Parathyroid adenoma (tissue), 2 donors: Measurements from ENCODE around the gene ATP6V1F.

Experiments used
- H2AFZ ChIP-seq: fragments of 300-600 bp; sonication (generic); one replicate; pipeline ENCODE4 v1.7.0; 2017; ENCODE audit warnings: antibody characterized with exemption, mild to moderate bottlenecking
- H3K27ac ChIP-seq: fragments of 300-600 bp; sonication (generic); one replicate; pipeline ENCODE4 v1.7.0; 2017
- H3K27me3 ChIP-seq: fragments of 300-600 bp; sonication (generic); one replicate; pipeline ENCODE4 v1.7.0; 2017; ENCODE audit warnings: low read length; ENCODE audit not compliant: control insufficient read depth, insufficient read depth
- H3K36me3 ChIP-seq: fragments of 300-600 bp; sonication (generic); one replicate; pipeline ENCODE4 v1.7.0; 2017; ENCODE audit warnings: low read length; ENCODE audit not compliant: control insufficient read depth, insufficient read depth
- H3K4me1 ChIP-seq: fragments of 300-600 bp; sonication (generic); one replicate; pipeline ENCODE4 v1.7.0; 2017; ENCODE audit warnings: control low read depth
- H3K4me2 ChIP-seq: fragments of 300-600 bp; sonication (generic); one replicate; pipeline ENCODE4 v1.7.0; 2017; ENCODE audit warnings: low read length
- H3K4me3 ChIP-seq: fragments of 300-600 bp; sonication (generic); one replicate; pipeline ENCODE4 v1.7.0; 2017; ENCODE audit warnings: low read depth, low read length
- H3K79me2 ChIP-seq: fragments of 300-600 bp; sonication (generic); one replicate; pipeline ENCODE4 v1.7.0; 2017; ENCODE audit warnings: control low read depth
- H3K9ac ChIP-seq: fragments of 300-600 bp; sonication (generic); one replicate; pipeline ENCODE4 v1.7.0; 2017; ENCODE audit warnings: mild to moderate bottlenecking
- H3K9me3 ChIP-seq: fragments of 300-600 bp; sonication (generic); one replicate; pipeline ENCODE4 v1.7.0; 2017; ENCODE audit warnings: low read length; ENCODE audit not compliant: control insufficient read depth
- CTCF ChIP-seq: fragments of 300-600 bp; sonication (generic); IDR thresholded peaks from one replicate; pipeline ENCODE4 v1.7.0; 2017; ENCODE audit warnings: antibody characterized with exemption, mild to moderate bottlenecking
- donor health status: primary hyperparathyroidism.

Gene ATP6V1F

DNA sequence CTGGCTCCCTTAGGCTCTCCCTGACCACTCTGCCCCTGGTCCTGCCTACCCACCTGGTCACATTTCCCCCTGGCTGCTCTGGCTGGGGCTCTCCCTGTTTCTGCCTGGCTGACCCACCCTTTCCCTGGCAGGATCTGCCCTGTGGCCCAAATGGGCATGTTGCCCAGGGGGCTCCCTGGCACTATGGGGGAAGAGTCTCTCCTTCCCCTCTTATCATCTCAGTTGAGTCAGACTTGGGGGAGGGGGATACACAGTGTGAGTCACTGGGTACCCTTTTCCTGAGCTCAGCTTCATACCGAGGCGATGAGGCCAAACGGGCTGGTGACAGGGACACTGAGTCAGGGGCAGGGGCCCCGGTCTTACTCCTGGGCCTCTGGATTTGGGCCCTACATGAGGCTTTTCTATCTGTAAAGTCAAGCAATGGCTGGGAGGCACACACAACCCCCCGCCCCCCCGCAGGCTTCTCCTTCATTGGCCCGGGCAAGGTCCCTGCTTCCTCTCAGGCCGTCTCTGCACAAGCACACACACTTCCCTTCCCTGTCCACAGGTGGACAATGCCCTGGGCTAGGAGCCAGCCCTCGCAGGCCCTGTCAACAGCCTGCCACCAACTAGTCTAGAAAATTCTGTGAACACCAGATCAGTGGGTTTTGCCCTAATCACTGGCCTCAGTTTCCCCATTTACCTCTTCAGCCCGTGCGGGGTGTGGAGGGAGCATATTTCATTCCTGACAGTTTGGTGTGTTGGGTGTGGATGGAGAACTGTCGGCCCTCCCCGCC, 33.1 kb upstream of the ATP6V1F start:
- Histone ChIP-seq H3K36me3 (no peaks in the 10 kb centered on the region), H3K27me3 (no peaks in the 10 kb centered on the region), H3K79me2 (no peaks in the 10 kb centered on the region), H2AFZ (peak overlapping the region; percentile 28), H3K27ac (no peak overlapping the region), H3K9ac (no peak overlapping the region), H3K4me2 (peak overlapping the region; percentile 53), H3K4me1 (peaks cover 14% of the 10 kb centered on the region), H3K4me3 (no peak overlapping the region), H3K9me3 (no peaks in the 10 kb centered on the region)
- no peak for TF ChIP-seq CTCF

GRCh38 chr7:128830231-128831177, 32.2 kb upstream of the ATP6V1F start, which contains the start of gene FLNC:
Gene FLNC, plus strand, starts transcription at chr7:128830406. Its CDS starts 232 bp downstream, at chr7:128830638.
- Histone ChIP-seq H3K36me3 (no peaks in the 10 kb centered on the region), H3K4me3 (peak within 1 kb of the TSS; percentile 47), H3K27me3 (no peaks in the 10 kb centered on the region), H3K79me2 (no peaks in the 10 kb centered on the region), H3K9ac (no peak within 1 kb of the TSS), H2AFZ (peak within 1 kb of the TSS; percentile 87), H3K4me2 (peak within 1 kb of the TSS; percentile 80), H3K9me3 (no peaks in the 10 kb centered on the region), H3K27ac (no peak within 1 kb of the TSS), H3K4me1 (peaks cover 14% of the 10 kb centered on the region)
- TF ChIP-seq CTCF: no peak

DNA sequence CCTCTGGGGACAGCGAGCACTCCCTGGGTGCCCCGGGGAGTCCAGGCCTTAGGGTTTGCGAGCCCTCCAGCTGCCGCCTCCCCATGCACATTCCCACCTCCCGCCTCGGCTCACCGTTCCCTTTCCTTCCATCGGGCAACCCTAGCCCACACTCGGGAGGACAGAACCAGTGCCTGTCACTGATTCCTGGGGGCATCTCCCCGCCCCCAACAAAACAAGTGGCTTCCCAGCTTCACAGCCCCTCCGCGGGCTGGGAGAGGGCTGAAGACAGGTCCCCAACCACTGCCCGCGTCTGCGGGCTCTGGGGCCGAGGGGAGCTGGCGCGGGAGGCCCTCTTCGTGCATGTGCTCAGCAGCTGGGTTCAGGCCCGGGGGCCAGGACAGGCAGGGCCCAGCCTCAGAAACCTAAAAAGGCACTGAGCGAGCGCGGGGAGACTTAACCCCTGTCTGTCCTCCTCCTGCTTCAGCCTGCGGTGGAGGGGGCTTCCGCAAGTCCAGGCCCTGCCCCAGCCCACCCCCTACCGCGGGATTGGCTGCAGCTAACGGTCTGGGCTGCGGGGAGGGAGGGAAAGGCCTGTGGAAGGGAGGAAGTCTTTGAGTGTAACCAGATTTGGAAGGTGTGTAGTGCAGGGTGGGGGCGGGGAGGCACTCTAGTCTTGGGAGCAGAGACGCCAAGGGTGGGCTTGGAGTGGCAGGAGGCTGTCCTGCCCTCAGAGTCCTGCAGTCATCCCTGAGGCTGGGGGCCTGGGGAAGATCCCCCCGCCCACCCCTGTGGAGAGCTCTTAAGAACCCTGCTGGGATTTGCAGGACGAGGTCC, 31.3 kb upstream of the ATP6V1F start:
- Histone ChIP-seq H3K79me2 (no peaks in the 10 kb centered on the region), H3K27ac (no peak overlapping the region), H3K27me3 (no peaks in the 10 kb centered on the region), H3K36me3 (no peaks in the 10 kb centered on the region), H3K9ac (no peak overlapping the region), H3K4me1 (peaks cover 14% of the 10 kb centered on the region), H3K4me3 (no peak overlapping the region), H3K9me3 (no peaks in the 10 kb centered on the region), H2AFZ (peak overlapping the region; percentile 50), H3K4me2 (peak overlapping the region; percentile 80)
- TF ChIP-seq CTCF: no peak

DNA sequence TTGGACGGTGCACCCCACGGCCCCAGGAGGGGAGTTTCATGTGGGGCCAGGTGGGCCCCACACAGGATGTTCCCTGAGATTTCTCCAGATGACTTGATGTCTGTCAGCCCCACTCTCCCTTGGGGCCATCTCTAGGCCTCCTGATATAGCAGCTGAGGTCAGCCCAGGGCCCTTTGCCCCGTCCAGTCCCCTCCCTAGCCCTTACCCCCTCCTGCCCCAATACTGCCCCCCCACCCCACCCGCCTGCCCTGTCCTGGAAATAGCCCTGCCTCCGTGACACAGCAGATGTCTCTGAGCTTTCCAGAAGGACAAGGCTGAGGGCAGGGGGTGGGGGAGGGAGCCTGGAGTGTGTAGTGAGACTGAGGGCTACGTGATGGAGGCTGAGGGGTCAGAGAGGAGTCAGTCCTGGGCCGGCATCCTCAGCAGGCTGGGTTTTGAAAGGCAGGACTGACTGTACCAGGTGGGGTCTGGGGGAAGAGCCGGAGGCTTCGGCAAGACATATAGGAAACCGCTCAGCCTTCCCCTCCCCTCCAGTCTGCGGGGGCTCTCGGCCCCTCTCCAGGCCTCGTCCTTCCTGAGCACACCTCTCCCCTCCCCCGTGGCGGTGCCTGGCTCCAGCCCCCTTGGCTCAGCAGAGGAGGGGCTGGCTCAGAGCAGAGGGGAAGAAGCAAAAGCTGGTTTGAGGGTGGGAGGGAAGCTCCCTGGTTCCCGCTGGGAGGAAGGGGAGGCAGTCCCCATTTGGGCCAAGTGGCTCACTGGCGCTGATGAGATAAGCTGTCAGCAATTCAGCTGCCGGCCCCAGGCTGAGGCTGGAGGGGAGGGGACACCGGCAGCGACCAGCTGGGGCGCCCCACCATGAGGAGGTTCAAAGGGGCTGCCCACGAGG, 30.4 kb upstream of the ATP6V1F start:
- Histone ChIP-seq H3K9ac (no peak overlapping the region), H3K4me1 (peaks cover 14% of the 10 kb centered on the region), H3K4me2 (no peak overlapping the region), H3K36me3 (no peaks in the 10 kb centered on the region), H3K9me3 (no peaks in the 10 kb centered on the region), H3K79me2 (no peaks in the 10 kb centered on the region), H3K27ac (no peak overlapping the region), H3K4me3 (no peak overlapping the region), H3K27me3 (no peaks in the 10 kb centered on the region), H2AFZ (no peak overlapping the region)
- TF ChIP-seq CTCF: no peak
